Testis (tissue), 5 donors: ENCODE measurements around the gene GALNT15. TPM values are rescaled to one million over a fixed set of nuclear protein-coding genes. Genes with fewer than 3 reads are reported as not detected.

Experiments
- DNase-seq: peaks from one replicate; pipeline ENCODE4 v3.0.0-alpha.2; 2019
- H3K27ac ChIP-seq, 2 donors: fragments of 200-600 bp; sonication (generic); one replicate each; pipeline ENCODE4 v1.5.1; 2019
- H3K27me3 ChIP-seq: fragments of 200-600 bp; sonication (generic); one replicate; pipeline ENCODE4 v1.5.1; 2019
- H3K36me3 ChIP-seq: fragments of 200-600 bp; sonication (generic); one replicate; pipeline ENCODE4 v1.5.1; 2017; ENCODE audit warnings: low read depth; ENCODE audit errors: missing control alignments
- H3K4me1 ChIP-seq: fragments of 200-600 bp; sonication (generic); one replicate; pipeline ENCODE4 v1.5.1; 2019
- H3K4me3 ChIP-seq, 2 donors: fragments of 200-600 bp; sonication (generic); one replicate each; pipeline ENCODE4 v1.5.1; 2017 to 2019
- H3K9me3 ChIP-seq: fragments of 200-600 bp; sonication (generic); one replicate; pipeline ENCODE4 v1.5.1; 2017
- CTCF ChIP-seq, 3 experiments: fragments of 450-650 bp in 2 of 3; fragments of 200-600 bp in 1 of 3; sonication (generic) in 1 of 3; IDR thresholded peaks; one replicate each; pipeline ENCODE4 v1.5.1; 2016 to 2019; ENCODE audit warnings: antibody characterized with exemption in 3 of 3, mild to moderate bottlenecking in 2 of 3, moderate library complexity in 1 of 3
- POLR2A ChIP-seq: fragments of 450-650 bp; IDR thresholded peaks from one replicate; pipeline ENCODE4 v1.6.1; 2017; ENCODE audit warnings: antibody characterized with exemption, mild to moderate bottlenecking, moderate library complexity
- WGBS, 2 donors: methylation state at CpG; one replicate each; pipeline ENCODE4 v1.1.5; 2018; 5-methylcytosine and 5-hydroxymethylcytosine counted together
- intact Hi-C: fragments of 100-400 bp; cut with DNase I; formaldehyde crosslinking; loops from one replicate; pipeline ENCODE4 v1.15.1; 2023; ENCODE audit warnings: low total_unique reads
- long read RNA-seq, 2 donors: transcript quantifications; one replicate each; lab custom pipeline, GENCODE V29; 2026
- polyA plus RNA-seq: library from polyadenylated mRNA; stranded (reverse); fragments of 350-450 nt; fragmentation: Illumina TruSeq; extraction: RNeasy Lipid Tissue Mini Kit (QIAGEN cat#74804); gene quantifications from one replicate; pipeline ENCODE4 v1.2.3, GENCODE V29; 2014; ENCODE audit warnings: low read depth, low replicate concordance; ENCODE audit not compliant: insufficient read depth
- total RNA-seq, 2 donors: library from RNA; depleted of rRNA; stranded (reverse); fragments of >200 nt; gene quantifications; one replicate each; pipeline ENCODE4 v1.2.3, GENCODE V29; 2016

GALNT15 gene, protein sequence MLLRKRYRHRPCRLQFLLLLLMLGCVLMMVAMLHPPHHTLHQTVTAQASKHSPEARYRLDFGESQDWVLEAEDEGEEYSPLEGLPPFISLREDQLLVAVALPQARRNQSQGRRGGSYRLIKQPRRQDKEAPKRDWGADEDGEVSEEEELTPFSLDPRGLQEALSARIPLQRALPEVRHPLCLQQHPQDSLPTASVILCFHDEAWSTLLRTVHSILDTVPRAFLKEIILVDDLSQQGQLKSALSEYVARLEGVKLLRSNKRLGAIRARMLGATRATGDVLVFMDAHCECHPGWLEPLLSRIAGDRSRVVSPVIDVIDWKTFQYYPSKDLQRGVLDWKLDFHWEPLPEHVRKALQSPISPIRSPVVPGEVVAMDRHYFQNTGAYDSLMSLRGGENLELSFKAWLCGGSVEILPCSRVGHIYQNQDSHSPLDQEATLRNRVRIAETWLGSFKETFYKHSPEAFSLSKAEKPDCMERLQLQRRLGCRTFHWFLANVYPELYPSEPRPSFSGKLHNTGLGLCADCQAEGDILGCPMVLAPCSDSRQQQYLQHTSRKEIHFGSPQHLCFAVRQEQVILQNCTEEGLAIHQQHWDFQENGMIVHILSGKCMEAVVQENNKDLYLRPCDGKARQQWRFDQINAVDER
- total RNA-seq (10 to 100 TPM in 1 of 2 donors, 1 to 10 TPM in 1; 6.6 to 13.0 TPM), polyA plus RNA-seq (16.5 TPM)
- long read RNA-seq, donor 1, full-length matches to known transcripts, result 1 of 1 reads
- long read RNA-seq, donor 1, partial matches to known transcripts, result 0 of 1 reads
- long read RNA-seq, donor 1, other reads (novel, unspliced or antisense), result 0 of 1 reads
- long read RNA-seq, donor 2, partial matches to known transcripts, result 0 of 1 reads
- long read RNA-seq, donor 2, other reads (novel, unspliced or antisense), result 0 of 1 reads

- WGBS, 2 donors, result 29 to 37% methylated on average over 8 of the region's 8 CpGs
- DNase-seq, result peak; percentile 80
- H3K4me3 ChIP-seq, result no peak within 1 kb of the TSS
- peaks cover 9% of the 10 kb centered on the region for H3K4me1 ChIP-seq
- H3K27me3 ChIP-seq, result no peaks in the 10 kb centered on the region
- intact Hi-C loops, result no loop called here
- no peaks in the 10 kb centered on the region for H3K9me3 ChIP-seq
- H3K36me3 ChIP-seq, result no peaks in the 10 kb centered on the region
- H3K27ac ChIP-seq, result peak within 1 kb of the TSS in 1 of 2 donors; percentile 25
- no peak for TF ChIP-seq POLR2A
- TF ChIP-seq CTCF (IDR thresholded peaks at IDR 0.05), result no peak
Measured at GRCh38 chr3:16174389-16174788, at the start of gene GALNT15. Gene GALNT15 (plus strand): TSS chr3:16174680. CDS start chr3:16175152, 472 bp downstream.

- Histone ChIP-seq H3K27me3 (no peaks in the 10 kb centered on the region), H3K9me3 (no peaks in the 10 kb centered on the region), H3K4me3 (no peak overlapping the region), H3K4me1 (no peaks in the 10 kb centered on the region), H3K36me3 (no peaks in the 10 kb centered on the region), H3K27ac (no peak overlapping the region)
- no peak for DNase-seq
- intact Hi-C loops, result no loop called here
- no peak for TF ChIP-seq CTCF (IDR thresholded peaks at IDR 0.05)
- no peak for TF ChIP-seq POLR2A
- 93 to 94% methylated on average over 7 to 8 of the region's 8 CpGs for WGBS, 2 donors
Measured at GRCh38 chr3:16126634-16127033, 47.8 kb upstream of the GALNT15 start.

GRCh38 chr3:16127249-16127648 is 47.2 kb upstream of the GALNT15 start:
- 94 to 95% methylated on average over 8 of the region's 8 CpGs for WGBS, 2 donors
- DNase-seq, result no peak
- Histone ChIP-seq H3K9me3 (no peaks in the 10 kb centered on the region), H3K27me3 (no peaks in the 10 kb centered on the region), H3K36me3 (no peaks in the 10 kb centered on the region), H3K27ac (no peak overlapping the region), H3K4me3 (no peak overlapping the region), H3K4me1 (no peaks in the 10 kb centered on the region)
- no peak for TF ChIP-seq POLR2A
- no peak for TF ChIP-seq CTCF (IDR thresholded peaks at IDR 0.05)
- intact Hi-C loops, result no loop called here

- no peak for DNase-seq
- WGBS, 2 donors, result 48 to 58% methylated on average over 4 of the region's 4 CpGs
Measured at GRCh38 chr3:16130066-16130465, 44.4 kb upstream of the GALNT15 start.

More at GRCh38 chr3:16130066-16130465, 44.4 kb upstream of the GALNT15 start:
- Histone ChIP-seq H3K36me3 (no peaks in the 10 kb centered on the region), H3K27ac (no peak overlapping the region), H3K4me3 (no peak overlapping the region), H3K4me1 (no peaks in the 10 kb centered on the region), H3K27me3 (no peaks in the 10 kb centered on the region), H3K9me3 (no peaks in the 10 kb centered on the region)
- TF ChIP-seq POLR2A, result no peak
- no peak for TF ChIP-seq CTCF (IDR thresholded peaks at IDR 0.05)
- intact Hi-C loops, result no loop called here
